ENCODE measurements around the gene RYR3.

Gene RYR3

GRCh38 chr15:33636234-33636633 lies 325.5 kb downstream of the RYR3 start:
- Mint-ChIP-seq H3K4me3 (no peak overlapping the region), H3K9me3 (no peaks in the 10 kb centered on the region), H3K4me1 (peaks cover 3% of the 10 kb centered on the region)

GRCh38 chr15:33636958-33637357 lies 326.2 kb downstream of the RYR3 start:
- Mint-ChIP-seq H3K9me3 (no peaks in the 10 kb centered on the region), H3K27me3 (peaks cover 8% of the 10 kb centered on the region), H3K4me1 (peaks cover 3% of the 10 kb centered on the region), H3K4me3 (no peak overlapping the region), H3K27ac (no peak overlapping the region), H3K36me3 (no peaks in the 10 kb centered on the region)
- no peak for DNase-seq (ENCODE audit: low spot score in 2 of 2)
- ATAC-seq (ENCODE audit: low read depth), result no peak

More at GRCh38 chr15:33636234-33636633, 325.5 kb downstream of the RYR3 start:
- Mint-ChIP-seq H3K36me3 (no peaks in the 10 kb centered on the region), H3K27ac (no peak overlapping the region), H3K27me3 (peaks cover 10% of the 10 kb centered on the region)
- DNase-seq (ENCODE audit: low spot score in 2 of 2) (no peak), ATAC-seq (ENCODE audit: low read depth) (no peak)

- no peak overlapping the region for H3K27ac Mint-ChIP-seq
- peaks cover 3% of the 10 kb centered on the region for H3K4me1 Mint-ChIP-seq
- DNase-seq (ENCODE audit: low spot score in 2 of 2) (no peak), ATAC-seq (ENCODE audit: low read depth) (no peak)
- H3K4me3 Mint-ChIP-seq, result no peak overlapping the region
- no peaks in the 10 kb centered on the region for H3K36me3 Mint-ChIP-seq
- H3K27me3 Mint-ChIP-seq, result peaks cover 8% of the 10 kb centered on the region
- no peaks in the 10 kb centered on the region for H3K9me3 Mint-ChIP-seq
Observed at GRCh38 chr15:33638453-33638852, 327.7 kb downstream of the RYR3 start.

- Mint-ChIP-seq H3K36me3 (no peaks in the 10 kb centered on the region), H3K4me1 (peaks cover 3% of the 10 kb centered on the region), H3K27ac (no peak overlapping the region), H3K9me3 (no peaks in the 10 kb centered on the region), H3K4me3 (no peak overlapping the region), H3K27me3 (peaks cover 8% of the 10 kb centered on the region)
- ATAC-seq (ENCODE audit: low read depth) (no peak), DNase-seq (ENCODE audit: low spot score in 2 of 2) (no peak)
Observed at GRCh38 chr15:33639051-33639450, 328.3 kb downstream of the RYR3 start.

- H3K36me3 Mint-ChIP-seq, result no peaks in the 10 kb centered on the region
- ATAC-seq (ENCODE audit: low read depth) (no peak), DNase-seq (ENCODE audit: low spot score in 2 of 2) (no peak)
- H3K4me3 Mint-ChIP-seq, result no peak overlapping the region
- H3K4me1 Mint-ChIP-seq, result peaks cover 3% of the 10 kb centered on the region
- no peak overlapping the region for H3K27ac Mint-ChIP-seq
- H3K27me3 Mint-ChIP-seq, result peaks cover 8% of the 10 kb centered on the region
- no peaks in the 10 kb centered on the region for H3K9me3 Mint-ChIP-seq
Observed at GRCh38 chr15:33639456-33639855, 328.7 kb downstream of the RYR3 start.

- Mint-ChIP-seq H3K27ac (no peak overlapping the region), H3K4me1 (peaks cover 3% of the 10 kb centered on the region), H3K27me3 (peaks cover 8% of the 10 kb centered on the region), H3K9me3 (no peaks in the 10 kb centered on the region), H3K36me3 (no peaks in the 10 kb centered on the region), H3K4me3 (no peak overlapping the region)
- no peak for DNase-seq (ENCODE audit: low spot score in 2 of 2)
- ATAC-seq (ENCODE audit: low read depth), result no peak
Observed at GRCh38 chr15:33639978-33640377, 329.2 kb downstream of the RYR3 start.

GRCh38 chr15:33641069-33641468 lies 330.3 kb downstream of the RYR3 start:
- ATAC-seq (ENCODE audit: low read depth) (no peak), DNase-seq (ENCODE audit: low spot score in 2 of 2) (no peak)
- H3K27ac Mint-ChIP-seq, result no peak overlapping the region
- no peaks in the 10 kb centered on the region for H3K9me3 Mint-ChIP-seq
- H3K27me3 Mint-ChIP-seq, result peaks cover 4% of the 10 kb centered on the region
- peaks cover 3% of the 10 kb centered on the region for H3K4me1 Mint-ChIP-seq
- no peak overlapping the region for H3K4me3 Mint-ChIP-seq
- no peaks in the 10 kb centered on the region for H3K36me3 Mint-ChIP-seq

- H3K27ac Mint-ChIP-seq, result no peak overlapping the region
- DNase-seq (ENCODE audit: low spot score in 2 of 2) (no peak), ATAC-seq (ENCODE audit: low read depth) (no peak)
- H3K4me1 Mint-ChIP-seq, result no peaks in the 10 kb centered on the region
- no peak overlapping the region for H3K4me3 Mint-ChIP-seq
- H3K9me3 Mint-ChIP-seq, result no peaks in the 10 kb centered on the region
- no peaks in the 10 kb centered on the region for H3K36me3 Mint-ChIP-seq
- H3K27me3 Mint-ChIP-seq, result peaks cover 5% of the 10 kb centered on the region
Observed at GRCh38 chr15:33644304-33644703, 333.5 kb downstream of the RYR3 start.

- ATAC-seq (ENCODE audit: low read depth), result no peak
- Mint-ChIP-seq H3K4me1 (no peaks in the 10 kb centered on the region), H3K27me3 (peaks cover 3% of the 10 kb centered on the region), H3K36me3 (no peaks in the 10 kb centered on the region), H3K27ac (no peak overlapping the region), H3K9me3 (no peaks in the 10 kb centered on the region), H3K4me3 (no peak overlapping the region)
- no peak for DNase-seq (ENCODE audit: low spot score in 2 of 2)
Observed at GRCh38 chr15:33646744-33647143, 336.0 kb downstream of the RYR3 start.

GRCh38 chr15:33649217-33649933 lies 338.6 kb downstream of the RYR3 start:
- no peak overlapping the region for H3K27ac Mint-ChIP-seq
- H3K9me3 Mint-ChIP-seq, result no peaks in the 10 kb centered on the region
- no peaks in the 10 kb centered on the region for H3K4me1 Mint-ChIP-seq
- H3K36me3 Mint-ChIP-seq, result no peaks in the 10 kb centered on the region
- H3K4me3 Mint-ChIP-seq, result no peak overlapping the region
- DNase-seq (ENCODE audit: low spot score in 2 of 2), result no peak
- peaks cover 4% of the 10 kb centered on the region for H3K27me3 Mint-ChIP-seq
- ATAC-seq (ENCODE audit: low read depth), result no peak

GRCh38 chr15:33654860-33655259 lies 344.1 kb downstream of the RYR3 start:
- H3K9me3 Mint-ChIP-seq, result peaks cover 1% of the 10 kb centered on the region
- no peak overlapping the region for H3K27ac Mint-ChIP-seq
- H3K36me3 Mint-ChIP-seq, result no peaks in the 10 kb centered on the region
- DNase-seq (ENCODE audit: low spot score in 2 of 2) (no peak), ATAC-seq (ENCODE audit: low read depth) (no peak)
- no peak overlapping the region for H3K4me3 Mint-ChIP-seq
- H3K27me3 Mint-ChIP-seq, result peaks cover 3% of the 10 kb centered on the region
- no peaks in the 10 kb centered on the region for H3K4me1 Mint-ChIP-seq

- Mint-ChIP-seq H3K27ac (no peak overlapping the region), H3K9me3 (peaks cover 1% of the 10 kb centered on the region)
Observed at GRCh38 chr15:33655488-33655887, 344.7 kb downstream of the RYR3 start.

GRCh38 chr15:33656168-33656567 lies 345.4 kb downstream of the RYR3 start:
- Mint-ChIP-seq H3K9me3 (peaks cover 1% of the 10 kb centered on the region), H3K4me1 (no peaks in the 10 kb centered on the region), H3K36me3 (no peaks in the 10 kb centered on the region), H3K27ac (no peak overlapping the region), H3K4me3 (no peak overlapping the region), H3K27me3 (peaks cover 3% of the 10 kb centered on the region)
- no peak for DNase-seq (ENCODE audit: low spot score in 2 of 2)
- no peak for ATAC-seq (ENCODE audit: low read depth)

More at GRCh38 chr15:33655488-33655887, 344.7 kb downstream of the RYR3 start:
- Mint-ChIP-seq H3K4me1 (no peaks in the 10 kb centered on the region), H3K36me3 (no peaks in the 10 kb centered on the region), H3K27me3 (peaks cover 3% of the 10 kb centered on the region), H3K4me3 (no peak overlapping the region)
- ATAC-seq (ENCODE audit: low read depth) (no peak), DNase-seq (ENCODE audit: low spot score in 2 of 2) (no peak)

- H3K36me3 Mint-ChIP-seq, result no peaks in the 10 kb centered on the region
- peaks cover 1% of the 10 kb centered on the region for H3K9me3 Mint-ChIP-seq
- ATAC-seq (ENCODE audit: low read depth), result no peak
- no peaks in the 10 kb centered on the region for H3K4me1 Mint-ChIP-seq
- no peak overlapping the region for H3K27ac Mint-ChIP-seq
- H3K4me3 Mint-ChIP-seq, result no peak overlapping the region
- H3K27me3 Mint-ChIP-seq, result peaks cover 4% of the 10 kb centered on the region
- DNase-seq (ENCODE audit: low spot score in 2 of 2), result no peak
Observed at GRCh38 chr15:33660151-33660550, 349.4 kb downstream of the RYR3 start.

- no peaks in the 10 kb centered on the region for H3K9me3 Mint-ChIP-seq
- peaks cover 3% of the 10 kb centered on the region for H3K27me3 Mint-ChIP-seq
- H3K4me3 Mint-ChIP-seq, result no peak overlapping the region
- DNase-seq (ENCODE audit: low spot score in 2 of 2), result no peak
- ATAC-seq (ENCODE audit: low read depth), result no peak
- H3K36me3 Mint-ChIP-seq, result no peaks in the 10 kb centered on the region
- no peaks in the 10 kb centered on the region for H3K4me1 Mint-ChIP-seq
- no peak overlapping the region for H3K27ac Mint-ChIP-seq
Observed at GRCh38 chr15:33662014-33662413, 351.2 kb downstream of the RYR3 start.

Measured in memory B cell (primary cell).